ENCODE results near the gene AQP12A.
"Not testable (repeated sequence)": the region's sequence is repeated elsewhere in the genome, so short reads cannot be mapped to it uniquely, and the experiment has no call there.

Gene AQP12A

GRCh38 chr2:240670950-240671349 is 20.7 kb upstream of the AQP12A start:
- in situ Hi-C loops (cut with HindIII; ENCODE audit: low pct_unique_long_range_greater_than_20kb, low sequenced_read_pairs), result no loop called here
- TF ChIP-seq JUND (IDR thresholded peaks at IDR 0.05; ENCODE audit: low read depth), result no peak
- no peak for DNase-seq (ENCODE audit: low read depth in 1 of 2, low spot score in 1 of 2)

- TF ChIP-seq JUND (IDR thresholded peaks at IDR 0.05; ENCODE audit: low read depth), result no peak
- in situ Hi-C loops (cut with HindIII; ENCODE audit: low pct_unique_long_range_greater_than_20kb, low sequenced_read_pairs), result no loop called here
- DNase-seq (ENCODE audit: low read depth in 1 of 2, low spot score in 1 of 2), result no peak
Measured at GRCh38 chr2:240672076-240672700, 19.5 kb upstream of the AQP12A start.

GRCh38 chr2:240672701-240673190 is 18.9 kb upstream of the AQP12A start:
- no peak for DNase-seq (ENCODE audit: low read depth in 1 of 2, low spot score in 1 of 2)
- in situ Hi-C loops (cut with HindIII; ENCODE audit: low pct_unique_long_range_greater_than_20kb, low sequenced_read_pairs), result no loop called here

GRCh38 chr2:240674461-240675184 is 17.0 kb upstream of the AQP12A start:
- DNase-seq (ENCODE audit: low read depth in 1 of 2, low spot score in 1 of 2); in situ Hi-C loops (cut with HindIII; ENCODE audit: low pct_unique_long_range_greater_than_20kb, low sequenced_read_pairs): not testable (repeated sequence)

More at GRCh38 chr2:240672701-240673190, 18.9 kb upstream of the AQP12A start:
- TF ChIP-seq JUND (IDR thresholded peaks at IDR 0.05; ENCODE audit: low read depth), result no peak

- in situ Hi-C loops (cut with HindIII; ENCODE audit: low pct_unique_long_range_greater_than_20kb, low sequenced_read_pairs); DNase-seq (ENCODE audit: low read depth in 1 of 2, low spot score in 1 of 2): not testable (repeated sequence)
Measured at GRCh38 chr2:240675345-240675744, 16.3 kb upstream of the AQP12A start.

GRCh38 chr2:240678043-240678442 is 13.6 kb upstream of the AQP12A start:
- in situ Hi-C loops (cut with HindIII; ENCODE audit: low pct_unique_long_range_greater_than_20kb, low sequenced_read_pairs); DNase-seq (ENCODE audit: low read depth in 1 of 2, low spot score in 1 of 2): not testable (repeated sequence)

GRCh38 chr2:240678909-240679308 is 12.8 kb upstream of the AQP12A start:
- in situ Hi-C loops (cut with HindIII; ENCODE audit: low pct_unique_long_range_greater_than_20kb, low sequenced_read_pairs); DNase-seq (ENCODE audit: low read depth in 1 of 2, low spot score in 1 of 2): not testable (repeated sequence)

GRCh38 chr2:240680185-240680584 is 11.5 kb upstream of the AQP12A start:
- DNase-seq (ENCODE audit: low read depth in 1 of 2, low spot score in 1 of 2); in situ Hi-C loops (cut with HindIII; ENCODE audit: low pct_unique_long_range_greater_than_20kb, low sequenced_read_pairs): not testable (repeated sequence)

GRCh38 chr2:240682431-240683224 is 9.0 kb upstream of the AQP12A start, which contains the start of gene AQP12B:
Gene AQP12B, minus strand, starts transcription at chr2:240682885. Its CDS starts 48 bp downstream, at chr2:240682837.
- DNase-seq (ENCODE audit: low read depth in 1 of 2, low spot score in 1 of 2); in situ Hi-C loops (cut with HindIII; ENCODE audit: low pct_unique_long_range_greater_than_20kb, low sequenced_read_pairs): not testable (repeated sequence)

- in situ Hi-C loops (cut with HindIII; ENCODE audit: low pct_unique_long_range_greater_than_20kb, low sequenced_read_pairs); DNase-seq (ENCODE audit: low read depth in 1 of 2, low spot score in 1 of 2): not testable (repeated sequence)
Measured at GRCh38 chr2:240683329-240683979, 8.2 kb upstream of the AQP12A start.

GRCh38 chr2:240683980-240684728 is 7.5 kb upstream of the AQP12A start:
- DNase-seq (ENCODE audit: low read depth in 1 of 2, low spot score in 1 of 2); in situ Hi-C loops (cut with HindIII; ENCODE audit: low pct_unique_long_range_greater_than_20kb, low sequenced_read_pairs): not testable (repeated sequence)

GRCh38 chr2:240685771-240686371 is 5.8 kb upstream of the AQP12A start:
- in situ Hi-C loops (cut with HindIII; ENCODE audit: low pct_unique_long_range_greater_than_20kb, low sequenced_read_pairs), result no loop called here
- no peak for DNase-seq (ENCODE audit: low read depth in 1 of 2, low spot score in 1 of 2)
- TF ChIP-seq JUND (IDR thresholded peaks at IDR 0.05; ENCODE audit: low read depth), result no peak
